Keratinocyte (primary cell): Measurements from ENCODE around the gene SRF. TPM values are rescaled to one million over a fixed set of nuclear protein-coding genes. Genes with fewer than 3 reads are reported as not detected.

Experiments
- DNase-seq: peaks from one replicate; pipeline ENCODE4 v3.0.0-alpha.2; 2011; ENCODE audit warnings: low read depth, missing footprints, low spot score
- FAIRE-seq: peaks from 2 replicates; lab custom pipeline; 2011; peaks lifted over from hg19 to GRCh38; lab: Jason Lieb, UNC
- H2AFZ ChIP-seq: 2 replicates; pipeline ENCODE4 v1.6.0; 2012; ENCODE audit warnings: low read length, control low read depth, inconsistent platforms; ENCODE audit not compliant: control insufficient read depth
- H3K27ac ChIP-seq: 2 replicates; pipeline ENCODE4 v1.5.1; 2011; ENCODE audit warnings: low read length; ENCODE audit not compliant: control insufficient read depth, insufficient read depth
- H3K27me3 ChIP-seq: 3 replicates; pipeline ENCODE4 v1.6.0; 2011; ENCODE audit warnings: low read length; ENCODE audit not compliant: control insufficient read depth, insufficient read depth; ENCODE audit errors: extremely low read depth
- H3K36me3 ChIP-seq, 2 experiments: 2 replicates in 1 of 2; 3 replicates in 1 of 2; pipeline ENCODE4 v1.5.1; 2011; ENCODE audit warnings: low read length in 2 of 2, mild to moderate bottlenecking in 1 of 2; ENCODE audit not compliant: control insufficient read depth in 2 of 2, insufficient read depth in 2 of 2; ENCODE audit errors: extremely low read depth in 1 of 2
- H3K4me1 ChIP-seq: 3 replicates; pipeline ENCODE4 v1.5.1; 2011; ENCODE audit warnings: low read length; ENCODE audit not compliant: control insufficient read depth, insufficient read depth; ENCODE audit errors: extremely low read depth
- H3K4me2 ChIP-seq: 3 replicates; pipeline ENCODE4 v1.6.0; 2011; ENCODE audit warnings: low read depth, low read length; ENCODE audit not compliant: control insufficient read depth, insufficient read depth; ENCODE audit errors: extremely low read depth
- H3K4me3 ChIP-seq, 3 experiments: fragments of 200-600 bp in 1 of 3; sonication (generic) in 1 of 3; 2 replicates in 2 of 3; 3 replicates in 1 of 3; pipeline ENCODE4 v1.5.1; 2011 to 2016; ENCODE audit warnings: low read length in 3 of 3, mild to moderate bottlenecking in 3 of 3, control low read depth in 2 of 3, inconsistent platforms in 1 of 3, low read depth in 1 of 3, mixed read lengths in 1 of 3, mixed run types in 1 of 3, moderate library complexity in 1 of 3; ENCODE audit not compliant: control insufficient read depth in 2 of 3, insufficient read depth in 2 of 3; ENCODE audit errors: extremely low read depth in 1 of 3
- H3K79me2 ChIP-seq: 2 replicates; pipeline ENCODE4 v1.6.0; 2012; ENCODE audit warnings: low read length; ENCODE audit not compliant: control insufficient read depth, insufficient read depth
- H3K9ac ChIP-seq: 3 replicates; pipeline ENCODE4 v1.6.0; 2011; ENCODE audit warnings: low read length; ENCODE audit not compliant: control insufficient read depth, insufficient read depth; ENCODE audit errors: extremely low read depth
- H3K9me1 ChIP-seq: 3 replicates; pipeline ENCODE4 v1.6.0; 2011; ENCODE audit warnings: low read length; ENCODE audit not compliant: control insufficient read depth, insufficient read depth; ENCODE audit errors: extremely low read depth
- H3K9me3 ChIP-seq: 2 replicates; pipeline ENCODE4 v1.5.1; 2012; ENCODE audit warnings: low read depth, low read length; ENCODE audit not compliant: control insufficient read depth
- H4K20me1 ChIP-seq: 3 replicates; pipeline ENCODE4 v1.6.0; 2011; ENCODE audit warnings: low read length; ENCODE audit not compliant: control insufficient read depth, insufficient read depth; ENCODE audit errors: extremely low read depth
- CTCF ChIP-seq, 3 experiments: IDR thresholded peaks in 1 of 3; conservative IDR thresholded peaks in 1 of 3; optimal IDR thresholded peaks in 1 of 3; 2 replicates in 2 of 3; 3 replicates in 1 of 3; pipeline versions ENCODE3 to v1.5.1; 2011; ENCODE audit warnings: low read length in 3 of 3, mild to moderate bottlenecking in 3 of 3, moderate library complexity in 2 of 3, control low read depth in 1 of 3, inconsistent platforms in 1 of 3; ENCODE audit not compliant: insufficient read depth in 2 of 3; ENCODE audit errors: extremely low read depth in 1 of 3
- EZH2 ChIP-seq: IDR thresholded peaks from one replicate; pipeline ENCODE4 v1.6.1; 2012; ENCODE audit warnings: inconsistent platforms, mild to moderate bottlenecking, low read length, moderate library complexity
- dilution Hi-C: fragments of 300-500 bp; cut with MboI; formaldehyde crosslinking; loops from one replicate; pipeline ENCODE4 v1.7.0; 2020; ENCODE audit warnings: low sequenced_read_pairs; ENCODE audit not compliant: extremely low pct_ligation_motif_present
- polyA plus RNA-seq, 5 experiments: library from polyadenylated mRNA; depleted of rRNA in 3 of 5; stranded (reverse) in 3 of 5; stranded (forward) in 1 of 5; unstranded in 1 of 5; fragments of >200 nt; gene quantifications; 1 replicate in 1 of 5; 2 replicates in 3 of 5; 3 replicates in 1 of 5; pipeline versions ENCODE4 v1.2.1 to v1.2.3, GENCODE V29; 2011 to 2012; ENCODE audit warnings: missing spikeins in 2 of 5, low read depth in 1 of 5, low replicate concordance in 1 of 5

Gene SRF
- polyA plus RNA-seq, 1 donor (not counting 4 experiments of a cell fraction or from before 2014, with no cell fraction given): 28.5 TPM

DNA sequence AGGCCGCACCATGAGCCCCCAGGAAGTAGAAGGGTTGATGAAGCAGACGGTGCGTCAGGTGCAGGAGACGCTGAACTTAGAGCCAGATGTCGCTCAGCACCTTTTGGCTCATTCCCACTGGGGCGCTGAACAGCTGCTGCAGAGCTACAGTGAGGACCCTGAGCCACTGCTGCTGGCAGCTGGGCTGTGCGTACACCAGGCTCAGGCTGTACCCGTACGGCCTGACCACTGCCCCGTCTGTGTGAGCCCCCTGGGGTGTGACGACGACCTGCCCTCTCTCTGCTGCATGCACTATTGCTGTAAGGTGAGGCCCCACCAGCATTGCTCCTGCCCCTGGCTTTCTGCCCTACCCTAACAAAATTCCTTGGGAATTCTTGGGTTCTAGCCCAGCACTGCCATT lies 45.1 kb downstream of the SRF start:
- Histone ChIP-seq H3K27me3 (no peaks in the 10 kb centered on the region), H3K9me3 (no peaks in the 10 kb centered on the region), H3K4me2 (no peak overlapping the region), H3K4me1 (peaks cover 3% of the 10 kb centered on the region), H2AFZ (no peak overlapping the region), H3K79me2 (no peaks in the 10 kb centered on the region), H3K9ac (no peak overlapping the region), H3K4me3 (no peak overlapping the region), H3K9me1 (no peaks in the 10 kb centered on the region), H4K20me1 (no peaks in the 10 kb centered on the region), H3K36me3 (peaks cover 19 to 25% of the 10 kb centered on the region in 2 experiments), H3K27ac (no peak overlapping the region)
- DNase-seq: no peak
- no peak for FAIRE-seq
- TF ChIP-seq CTCF (optimal IDR thresholded peaks at IDR 0.05 in 1 of 3, IDR thresholded peaks at IDR 0.05 in 1 of 3, conservative IDR thresholded peaks at IDR 0.05 in 1 of 3; ENCODE audit: extremely low read depth in 1 of 3, insufficient read depth in 2 of 3, low read length in 3 of 3) (no peak), EZH2 (no peak)
- dilution Hi-C loops: no loop called here

GRCh38 chr6:43217351-43217750 lies 46.3 kb downstream of the SRF start:
- no peaks in the 10 kb centered on the region for H3K79me2 ChIP-seq
- no peak overlapping the region for H2AFZ ChIP-seq
- no peak for FAIRE-seq
- TF ChIP-seq EZH2 (no peak), CTCF (optimal IDR thresholded peaks at IDR 0.05 in 1 of 3, IDR thresholded peaks at IDR 0.05 in 1 of 3, conservative IDR thresholded peaks at IDR 0.05 in 1 of 3; ENCODE audit: extremely low read depth in 1 of 3, insufficient read depth in 2 of 3, low read length in 3 of 3) (no peak)
- DNase-seq: no peak
- no peak overlapping the region for H3K4me2 ChIP-seq
- no peaks in the 10 kb centered on the region for H3K9me3 ChIP-seq
- H4K20me1 ChIP-seq: no peaks in the 10 kb centered on the region
- no peak overlapping the region for H3K27ac ChIP-seq
- no peaks in the 10 kb centered on the region for H3K27me3 ChIP-seq
- no peak overlapping the region for H3K9ac ChIP-seq
- dilution Hi-C loops: no loop called here
- H3K4me1 ChIP-seq: peaks cover 9% of the 10 kb centered on the region
- H3K9me1 ChIP-seq: no peaks in the 10 kb centered on the region
- no peak overlapping the region for H3K4me3 ChIP-seq
- H3K36me3 ChIP-seq: peaks cover 19 to 28% of the 10 kb centered on the region in 2 experiments
